GM23338 (cell line): ENCODE data around the gene PMEL.

Source experiments
- CREB1 ChIP-seq: fragments of 250-450 bp; sonication (Bioruptor Pico); IDR thresholded peaks from 2 replicates; pipeline ENCODE4 v1.5.0; 2020; ENCODE audit warnings: low read depth, mild to moderate bottlenecking, moderate library complexity
- CTCF ChIP-seq, 2 experiments: fragments of 200-600 bp in 1 of 2; sonication (generic) in 1 of 2; conservative IDR thresholded peaks; 2 replicates each; pipeline versions ENCODE4 v1.5.1 to v1.6.1; 2016 to 2017; ENCODE audit warnings: antibody characterized with exemption in 2 of 2, low read depth in 2 of 2, mild to moderate bottlenecking in 2 of 2, moderate library complexity in 1 of 2
- ETS1 ChIP-seq: IDR thresholded peaks from 2 replicates; pipeline ENCODE4 v1.6.1; 2016; ENCODE audit warnings: antibody characterized with exemption
- EZH2 ChIP-seq: fragments of 200-600 bp; sonication (generic); IDR thresholded peaks from one replicate; pipeline ENCODE4 v1.8.0; 2017; ENCODE audit warnings: antibody characterized with exemption, mild to moderate bottlenecking, low read depth; ENCODE audit not compliant: unreplicated experiment
- EZH2phosphoT487 ChIP-seq: fragments of 200-600 bp; sonication (generic); IDR thresholded peaks from one replicate; pipeline ENCODE4 v1.8.1; 2018; ENCODE audit warnings: antibody characterized with exemption; ENCODE audit not compliant: unreplicated experiment
- JUNB ChIP-seq: IDR thresholded peaks from one replicate; pipeline ENCODE4 v1.6.1; 2016; ENCODE audit warnings: antibody characterized with exemption; ENCODE audit not compliant: unreplicated experiment
- POLR2AphosphoS5 ChIP-seq: IDR thresholded peaks from 2 replicates; pipeline ENCODE4 v1.6.1; 2016; ENCODE audit warnings: antibody characterized with exemption, low read depth
- REST ChIP-seq: IDR thresholded peaks from one replicate; pipeline ENCODE4 v1.6.1; 2018; ENCODE audit warnings: antibody characterized with exemption; ENCODE audit not compliant: unreplicated experiment
- ZNF114 ChIP-seq: fragments of 250-450 bp; sonication (Bioruptor Pico); IDR thresholded peaks from 2 replicates; pipeline ENCODE4 v1.5.0; 2020; ENCODE audit warnings: mild to moderate bottlenecking, moderate library complexity
- ZNF331 ChIP-seq: fragments of 250-450 bp; sonication (Bioruptor Pico); IDR thresholded peaks from 2 replicates; pipeline ENCODE4 v1.5.0; 2020; ENCODE audit warnings: low read depth, mild to moderate bottlenecking, moderate library complexity
- ZNF462 ChIP-seq: fragments of 250-450 bp; sonication (Bioruptor Pico); IDR thresholded peaks from 2 replicates; pipeline ENCODE4 v1.5.0; 2020; ENCODE audit warnings: mild to moderate bottlenecking, moderate library complexity

- TF ChIP-seq CTCF (conservative IDR thresholded peaks at IDR 0.05; ENCODE audit: low read depth in 2 of 2) (no peak), POLR2AphosphoS5 (no peak), EZH2phosphoT487 (no peak), ZNF331 (no peak), ZNF114 (no peak), ETS1 (no peak), JUNB (no peak), EZH2 (no peak), REST (no peak), CREB1 (CRISPR knock-in tag) (no peak), ZNF462 (CRISPR knock-in tag) (no peak)
Observed at GRCh38 chr12:55997535-55997859, 31.7 kb upstream of the PMEL start.
